D341Med (cell line): ENCODE data around the gene PLCXD1.
"Not testable (repeated sequence)": the region's sequence is repeated elsewhere in the genome, so short reads cannot be mapped to it uniquely, and the experiment has no call there.

Experiments used
- DNase-seq: peaks from one replicate; pipeline ENCODE4 v3.0.0; 2012; ENCODE audit warnings: low spot score

PLCXD1 gene

GRCh38 chrX:292900-293897, 12.0 kb downstream of the PLCXD1 start:
- DNase-seq, result no peak

GRCh38 chrX:295136-295535, 14.0 kb downstream of the PLCXD1 start:
- DNase-seq, result no peak

GRCh38 chrX:298993-299392, 17.8 kb downstream of the PLCXD1 start:
- DNase-seq, result no peak

GRCh38 chrX:300334-300733, 19.2 kb downstream of the PLCXD1 start:
- no peak for DNase-seq

GRCh38 chrX:302975-303374, 21.8 kb downstream of the PLCXD1 start:
- no peak for DNase-seq

GRCh38 chrX:305781-306613, 24.8 kb downstream of the PLCXD1 start:
- not testable (repeated sequence) for DNase-seq

- not testable (repeated sequence) for DNase-seq
Observed at GRCh38 chrX:306614-307251, 25.6 kb downstream of the PLCXD1 start.

- no peak for DNase-seq
Observed at GRCh38 chrX:307261-308111, 26.3 kb downstream of the PLCXD1 start.

GRCh38 chrX:308821-309520, 27.8 kb downstream of the PLCXD1 start:
- DNase-seq, result no peak

GRCh38 chrX:310621-311155, 29.5 kb downstream of the PLCXD1 start:
- DNase-seq, result no peak

- DNase-seq, result no peak
Observed at GRCh38 chrX:311156-312129, 30.3 kb downstream of the PLCXD1 start.

GRCh38 chrX:312621-313331, 31.6 kb downstream of the PLCXD1 start:
- DNase-seq, result no peak

- DNase-seq, result no peak
Observed at GRCh38 chrX:313546-313945, 32.4 kb downstream of the PLCXD1 start.

GRCh38 chrX:314049-314448, 32.9 kb downstream of the PLCXD1 start:
- no peak for DNase-seq

GRCh38 chrX:314781-315595, 33.8 kb downstream of the PLCXD1 start:
- DNase-seq, result no peak

- DNase-seq, result no peak
Observed at GRCh38 chrX:316351-317325, 35.5 kb downstream of the PLCXD1 start.
